Activated CD4-positive, alpha-beta memory T cell treated with anti-CD3 and anti-CD28 coated beads, Interleukin-2, amount 10 ng/mL, durations not matched to agents 7 days and 5 days (primary cell): ENCODE results near the gene NFE2. TPM values are rescaled to one million over a fixed set of nuclear protein-coding genes. Genes with fewer than 3 reads are reported as not detected.
"Not testable (repeated sequence)": the region's sequence is repeated elsewhere in the genome, so short reads cannot be mapped to it uniquely, and the experiment has no call there.

Experiments
- CTCF ChIA-PET: fragments of 350-600 bp; sonication (Branson Sonifier 250); formaldehyde crosslinking; loops from one replicate; lab custom pipeline; 2021; ENCODE audit warnings: antibody characterized with exemption, inconsistent platforms; lab: Charles Lee
- POLR2A ChIA-PET: fragments of 350-600 bp; sonication (Branson Sonifier 250); formaldehyde crosslinking; loops from one replicate; lab custom pipeline; 2021; ENCODE audit warnings: antibody characterized with exemption; lab: Charles Lee
- DNase-seq: peaks from one replicate; pipeline ENCODE4 v3.0.0-alpha.2; 2020
- H3K27ac Mint-ChIP-seq: one replicate; pipeline ENCODE4 v1.8.0; 2021; ENCODE audit warnings: mild to moderate bottlenecking, mixed read lengths
- H3K27me3 Mint-ChIP-seq: one replicate; pipeline ENCODE4 v1.8.0; 2021; ENCODE audit warnings: mixed read lengths
- H3K36me3 Mint-ChIP-seq: one replicate; pipeline ENCODE4 v1.8.0; 2021; ENCODE audit warnings: low read depth, mixed read lengths
- H3K4me1 Mint-ChIP-seq: one replicate; pipeline ENCODE4 v1.8.0; 2021; ENCODE audit warnings: mixed read lengths
- H3K4me3 Mint-ChIP-seq: one replicate; pipeline ENCODE4 v1.8.0; 2021; ENCODE audit warnings: mild to moderate bottlenecking, mixed read lengths
- H3K9me3 Mint-ChIP-seq: one replicate; pipeline ENCODE4 v1.8.0; 2021; ENCODE audit warnings: mixed read lengths
- total RNA-seq, 2 experiments: library from RNA; stranded (reverse); gene quantifications; one replicate each; pipeline ENCODE4 v1.2.3, GENCODE V29; 2021

The NFE2 gene
- total RNA-seq, 2 experiments from 2014 or later = 0.20 TPM; not detected in 1

DNA sequence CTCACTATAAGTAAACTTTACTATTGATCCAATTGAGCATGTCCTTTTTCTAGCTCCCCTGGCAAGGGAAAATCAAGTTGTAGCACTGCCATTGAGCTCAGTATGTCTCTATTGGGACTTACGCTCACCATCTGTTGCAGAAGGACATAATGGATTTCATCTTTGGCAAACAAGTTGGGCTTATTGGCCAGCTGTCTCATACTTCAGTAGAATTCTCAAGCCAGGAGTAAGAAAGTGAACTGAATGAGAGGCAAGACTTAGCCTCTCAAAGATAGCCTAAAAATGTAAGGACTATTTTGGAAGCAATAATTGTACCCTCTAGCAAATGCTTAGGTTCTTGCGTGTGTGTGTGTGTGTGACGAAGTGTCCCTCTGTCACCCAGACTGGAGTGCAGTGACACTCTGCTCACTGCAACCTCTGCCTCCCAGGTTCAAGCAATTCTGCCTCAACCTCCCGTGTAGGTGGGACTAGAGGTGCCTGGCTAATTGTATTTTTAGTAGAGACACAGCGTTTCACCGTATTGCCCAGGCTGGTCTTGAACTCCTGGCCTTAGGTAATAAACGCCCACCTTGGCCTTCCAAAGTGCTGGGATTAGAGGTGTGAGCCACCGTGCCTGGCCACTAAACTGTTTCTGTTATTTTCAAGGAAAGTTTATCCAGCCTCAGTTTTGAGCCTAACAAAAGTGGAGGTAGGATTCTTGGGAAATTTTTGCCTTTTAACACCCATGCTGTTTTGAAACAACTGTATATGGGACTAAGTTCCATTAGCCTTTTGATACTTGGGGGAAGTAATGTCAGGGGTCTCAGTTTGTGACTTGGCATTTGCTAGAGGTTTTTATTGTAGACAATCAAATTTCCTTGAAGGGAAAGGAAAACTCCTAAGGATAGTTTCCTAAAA lies 13.3 kb downstream of the NFE2 start:
- CTCF ChIA-PET = interaction anchor here (0.9 to 4.4 kb wide), 6 partner anchors 37 to 92 kb away, joined by 3 to 34 read pairs (median 4); partner anchors contain the start of gene COPZ1
- no peak overlapping the region for H3K4me3 Mint-ChIP-seq
- DNase-seq = no peak
- peaks cover 48% of the 10 kb centered on the region for H3K4me1 Mint-ChIP-seq
- POLR2A ChIA-PET = interaction anchor here (0.8 to 7.5 kb wide), 21 partner anchors 8 to 210 kb away, joined by 3 to 60 read pairs (median 4); partner anchors contain the start of genes CBX5, COPZ1, HNRNPA1 and NCKAP1L
- no peaks in the 10 kb centered on the region for H3K27me3 Mint-ChIP-seq
- H3K9me3 Mint-ChIP-seq = no peaks in the 10 kb centered on the region
- no peak overlapping the region for H3K27ac Mint-ChIP-seq
- H3K36me3 Mint-ChIP-seq = peaks cover 8% of the 10 kb centered on the region

DNA sequence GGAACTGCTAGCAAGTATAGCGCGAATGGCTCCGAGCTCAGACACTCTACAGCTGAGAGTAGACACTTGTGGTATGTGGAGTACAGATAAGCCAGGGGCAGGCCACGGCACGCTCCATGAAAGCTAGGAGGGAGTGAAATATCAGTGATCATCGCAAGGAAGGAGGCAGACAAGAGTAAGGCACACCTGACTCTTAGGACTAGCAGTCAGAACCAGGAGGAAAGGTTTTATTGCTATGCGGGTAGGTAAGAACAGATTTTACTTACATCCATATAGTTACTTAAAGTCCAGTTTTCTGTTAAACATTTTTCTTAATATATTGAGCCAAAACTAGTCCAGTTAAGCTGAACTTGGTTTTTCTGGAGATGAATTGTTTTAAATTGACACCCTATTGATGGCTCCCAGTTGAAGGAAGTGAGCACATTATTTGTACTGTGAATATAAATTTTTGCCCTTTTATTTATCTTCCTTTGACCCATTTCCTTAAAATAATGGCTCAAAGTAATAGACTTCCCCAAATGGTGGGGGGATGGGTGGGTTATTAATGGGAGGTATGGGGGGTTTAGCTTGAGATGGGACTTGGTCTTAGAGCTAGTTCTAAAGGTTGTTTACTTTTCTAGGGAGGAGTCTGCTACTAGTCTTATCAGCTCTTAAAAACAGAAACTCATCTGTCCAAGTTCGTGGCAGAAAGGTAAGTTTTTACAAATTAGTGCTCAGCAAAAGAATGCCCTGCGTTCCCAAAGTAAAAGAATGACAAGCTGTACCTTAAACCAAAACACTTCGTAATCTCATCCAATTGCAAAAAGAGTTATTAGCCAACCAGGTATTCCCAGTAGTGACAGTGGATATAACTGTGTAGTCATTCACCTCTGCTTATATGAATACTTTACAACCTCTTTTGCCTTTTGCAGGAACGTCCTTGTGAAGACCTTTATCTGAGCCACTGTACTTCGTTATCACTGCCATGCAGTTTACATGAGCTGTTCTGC lies 14.5 kb downstream of the NFE2 start:
- H3K27me3 Mint-ChIP-seq = no peaks in the 10 kb centered on the region
- peaks cover 8% of the 10 kb centered on the region for H3K36me3 Mint-ChIP-seq
- ChIA-PET CTCF (interaction anchor here (0.9 to 4.4 kb wide), 8 partner anchors 20 to 93 kb away, joined by 3 to 34 read pairs (median 4); partner anchors contain the start of gene COPZ1), POLR2A (interaction anchor here (0.9 to 5.1 kb wide), 21 partner anchors 8 to 212 kb away, joined by 3 to 37 read pairs (median 4); partner anchors contain the start of genes COPZ1 and NCKAP1L)
- H3K4me1 Mint-ChIP-seq = peaks cover 56% of the 10 kb centered on the region
- no peaks in the 10 kb centered on the region for H3K9me3 Mint-ChIP-seq
- no peak overlapping the region for H3K27ac Mint-ChIP-seq
- DNase-seq = no peak
- H3K4me3 Mint-ChIP-seq = no peak overlapping the region

DNA sequence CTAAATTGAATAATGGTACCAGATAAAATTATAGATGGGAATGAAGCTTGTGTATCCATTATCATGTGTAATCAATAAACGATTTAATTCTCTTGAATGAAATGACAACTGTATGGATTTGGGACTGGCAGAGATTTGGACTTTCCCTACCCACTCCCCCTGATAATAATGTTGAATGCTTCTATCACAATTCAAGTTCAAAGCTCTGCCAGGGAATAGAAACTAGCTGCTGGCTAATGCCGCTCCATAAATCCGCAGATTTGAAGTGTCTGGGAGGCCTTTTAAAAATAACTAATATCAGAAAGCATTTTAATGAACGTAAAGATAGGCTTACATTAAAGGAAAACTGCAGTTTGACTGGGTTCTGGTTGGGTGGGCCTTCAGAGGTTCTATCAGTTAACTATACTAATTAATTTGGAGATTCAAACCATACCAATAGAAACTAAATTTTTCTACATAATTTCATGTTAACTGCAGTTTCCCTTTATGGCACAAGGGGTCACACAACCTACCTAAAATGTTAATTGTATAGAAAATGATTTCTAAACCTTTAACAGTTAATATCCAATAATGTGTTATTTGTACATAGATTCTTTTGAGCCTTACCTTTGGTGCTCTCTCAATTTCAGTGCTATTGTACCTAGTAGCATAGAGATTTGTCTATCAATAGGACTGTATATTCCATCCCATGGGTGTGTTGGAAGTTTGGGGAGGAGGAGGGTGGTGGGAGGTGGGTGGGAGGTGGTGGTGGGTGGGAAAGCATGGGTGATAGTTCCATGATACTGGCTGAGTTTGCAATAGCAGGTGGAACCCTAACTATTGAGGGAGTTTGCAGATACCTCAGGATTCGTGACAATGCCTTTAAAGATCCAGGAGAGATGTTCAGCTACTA lies 15.4 kb downstream of the NFE2 start:
- peak overlapping the region; percentile 3 for H3K27ac Mint-ChIP-seq

DNA sequence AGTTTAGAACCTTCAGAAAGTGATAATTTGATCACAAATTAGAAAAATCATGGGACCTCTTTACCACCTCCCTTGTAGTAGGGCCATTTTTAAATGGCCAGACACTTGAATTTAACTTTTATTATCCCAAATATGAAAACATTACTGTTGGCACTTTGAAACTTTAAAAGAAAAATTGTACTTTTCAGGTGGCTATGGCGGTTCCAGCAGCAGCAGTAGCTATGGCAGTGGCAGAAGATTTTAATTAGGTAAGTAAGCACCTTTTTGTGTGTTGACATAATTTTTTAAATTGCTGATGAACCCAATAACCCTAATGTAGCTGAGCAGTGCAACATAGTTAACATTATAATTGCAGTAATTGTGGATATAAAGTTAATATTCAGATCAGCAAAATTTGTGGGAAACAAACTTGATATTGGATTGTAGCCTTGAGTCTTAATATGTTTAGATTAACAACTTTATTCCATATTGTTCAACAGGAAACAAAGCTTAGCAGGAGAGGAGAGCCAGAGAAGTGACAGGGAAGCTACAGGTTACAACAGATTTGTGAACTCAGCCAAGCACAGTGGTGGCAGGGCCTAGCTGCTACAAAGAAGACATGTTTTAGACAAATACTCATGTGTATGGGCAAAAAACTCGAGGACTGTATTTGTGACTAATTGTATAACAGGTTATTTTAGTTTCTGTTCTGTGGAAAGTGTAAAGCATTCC lies 16.6 kb downstream of the NFE2 start:
- H3K4me3 Mint-ChIP-seq, H3K27me3 Mint-ChIP-seq, H3K9me3 Mint-ChIP-seq, DNase-seq, H3K36me3 Mint-ChIP-seq: not testable (repeated sequence)
- peak overlapping the region; percentile 19 for H3K27ac Mint-ChIP-seq
- POLR2A ChIA-PET = interaction anchor here (0.7 to 5.1 kb wide), 14 partner anchors 9 to 86 kb away, joined by 3 to 37 read pairs (median 4); partner anchors contain the start of gene COPZ1
- CTCF ChIA-PET = interaction anchor here (0.9 to 4.4 kb wide), 7 partner anchors 8 to 85 kb away, joined by 3 to 34 read pairs (median 4); partner anchors contain the start of gene COPZ1
- peaks cover 56% of the 10 kb centered on the region for H3K4me1 Mint-ChIP-seq

More for the DNA sequence above, 15.4 kb downstream of the NFE2 start:
- Mint-ChIP-seq H3K4me1 (peaks cover 56% of the 10 kb centered on the region), H3K27me3 (no peaks in the 10 kb centered on the region), H3K36me3 (peaks cover 8% of the 10 kb centered on the region), H3K9me3 (no peaks in the 10 kb centered on the region), H3K4me3 (no peak overlapping the region)
- POLR2A ChIA-PET = interaction anchor here (1.3 to 5.1 kb wide), 15 partner anchors 8 to 94 kb away, joined by 3 to 37 read pairs (median 11); partner anchors contain the start of gene COPZ1
- no peak for DNase-seq
- CTCF ChIA-PET = interaction anchor here (1.2 to 4.4 kb wide), 4 partner anchors 21 to 94 kb away, joined by 4 to 34 read pairs (median 6); partner anchors contain the start of gene COPZ1

DNA sequence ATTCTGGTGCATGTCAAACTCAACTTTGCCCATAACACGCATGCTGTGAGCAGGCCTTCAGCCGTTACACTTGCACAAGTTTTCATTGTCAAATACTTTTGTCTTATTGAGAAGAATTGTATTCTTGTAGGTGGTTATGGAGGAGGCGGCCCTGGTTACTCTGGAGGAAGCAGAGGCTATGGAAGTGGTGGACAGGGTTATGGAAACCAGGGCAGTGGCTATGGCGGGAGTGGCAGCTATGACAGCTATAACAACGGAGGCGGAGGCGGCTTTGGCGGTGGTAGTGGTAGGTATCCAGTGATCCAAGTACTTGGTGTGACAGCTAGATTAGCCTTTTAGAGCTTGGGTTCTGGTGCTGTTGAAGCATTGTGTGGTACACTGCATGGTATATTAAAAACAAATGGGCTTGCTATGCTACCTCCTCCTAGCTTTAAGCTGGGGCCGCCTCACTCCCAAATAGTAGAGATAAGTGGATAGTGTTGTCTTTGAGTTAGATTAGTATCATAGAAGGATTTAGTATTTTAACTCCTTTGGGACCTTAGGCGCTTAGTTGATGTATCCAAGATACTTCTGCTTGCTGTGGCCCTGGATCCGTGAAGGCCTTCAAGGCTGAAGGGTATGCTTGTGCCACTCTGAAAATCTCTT lies 17.7 kb downstream of the NFE2 start:
- H3K4me3 Mint-ChIP-seq = no peak overlapping the region
- H3K4me1 Mint-ChIP-seq = peaks cover 62% of the 10 kb centered on the region
- no peaks in the 10 kb centered on the region for H3K27me3 Mint-ChIP-seq
- peak; percentile 39 for DNase-seq
- ChIA-PET CTCF (interaction anchor here (0.8 to 4.4 kb wide), 7 partner anchors 9 to 76 kb away, joined by 3 to 34 read pairs (median 4); partner anchors contain the start of gene COPZ1), POLR2A (interaction anchor here (0.8 to 5.1 kb wide), 9 partner anchors 9 to 76 kb away, joined by 3 to 37 read pairs (median 10); partner anchors contain the start of gene COPZ1)
- H3K9me3 Mint-ChIP-seq = no peaks in the 10 kb centered on the region
- peak overlapping the region; percentile 66 for H3K27ac Mint-ChIP-seq
- peaks cover 5% of the 10 kb centered on the region for H3K36me3 Mint-ChIP-seq

DNA sequence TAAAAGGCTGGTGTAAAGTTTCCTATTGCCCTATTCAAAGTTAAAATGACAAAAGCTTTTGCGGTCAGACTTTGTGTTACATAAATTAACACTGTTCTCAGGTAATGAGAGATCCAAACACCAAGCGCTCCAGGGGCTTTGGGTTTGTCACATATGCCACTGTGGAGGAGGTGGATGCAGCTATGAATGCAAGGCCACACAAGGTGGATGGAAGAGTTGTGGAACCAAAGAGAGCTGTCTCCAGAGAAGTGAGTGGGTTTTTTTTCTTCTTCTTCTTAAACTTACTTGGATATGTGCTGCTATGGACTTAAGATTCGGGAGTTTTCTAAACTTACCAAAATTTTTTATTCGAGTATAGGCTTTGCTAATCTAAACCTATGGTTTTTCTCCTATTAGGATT lies 19.1 kb downstream of the NFE2 start:
- not testable (repeated sequence) for H3K9me3 Mint-ChIP-seq, H3K36me3 Mint-ChIP-seq, H3K27ac Mint-ChIP-seq, H3K27me3 Mint-ChIP-seq, H3K4me3 Mint-ChIP-seq, DNase-seq
- ChIA-PET CTCF (interaction anchor here (1.0 to 2.9 kb wide), 6 partner anchors 12 to 117 kb away, joined by 4 to 19 read pairs (median 13); partner anchors contain the start of gene COPZ1), POLR2A (interaction anchor here (0.7 to 5.6 kb wide), 17 partner anchors 10 to 216 kb away, joined by 3 to 63 read pairs (median 9); partner anchors contain the start of genes COPZ1, ITGA5, NCKAP1L and NFE2)
- H3K4me1 Mint-ChIP-seq = peaks cover 65% of the 10 kb centered on the region

DNA sequence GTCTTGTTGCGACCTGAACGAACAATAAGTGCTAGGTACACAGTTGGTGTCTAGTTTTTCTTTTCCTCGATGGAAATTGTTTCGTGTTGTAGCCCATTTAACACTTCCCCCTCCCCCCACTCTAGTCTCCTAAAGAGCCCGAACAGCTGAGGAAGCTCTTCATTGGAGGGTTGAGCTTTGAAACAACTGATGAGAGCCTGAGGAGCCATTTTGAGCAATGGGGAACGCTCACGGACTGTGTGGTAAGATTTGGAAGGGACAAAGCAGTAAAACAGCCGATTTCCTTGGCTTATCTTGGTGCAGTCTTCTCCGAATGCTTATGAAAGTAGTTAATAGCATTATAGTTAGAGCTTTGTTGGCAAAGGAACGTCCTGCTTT lies 19.6 kb downstream of the NFE2 start:
- not testable (repeated sequence) for DNase-seq, H3K27me3 Mint-ChIP-seq, H3K4me3 Mint-ChIP-seq, H3K9me3 Mint-ChIP-seq, H3K27ac Mint-ChIP-seq, H3K36me3 Mint-ChIP-seq
- ChIA-PET POLR2A (interaction anchor here (0.7 to 5.6 kb wide), 19 partner anchors 9 to 780 kb away, joined by 3 to 63 read pairs (median 6); partner anchors contain the start of genes COPZ1, ITGA5, NCKAP1L and NFE2), CTCF (interaction anchor here (1.0 to 2.9 kb wide), 6 partner anchors 12 to 118 kb away, joined by 4 to 19 read pairs (median 13); partner anchors contain the start of gene COPZ1)
- H3K4me1 Mint-ChIP-seq = peaks cover 65% of the 10 kb centered on the region

DNA sequence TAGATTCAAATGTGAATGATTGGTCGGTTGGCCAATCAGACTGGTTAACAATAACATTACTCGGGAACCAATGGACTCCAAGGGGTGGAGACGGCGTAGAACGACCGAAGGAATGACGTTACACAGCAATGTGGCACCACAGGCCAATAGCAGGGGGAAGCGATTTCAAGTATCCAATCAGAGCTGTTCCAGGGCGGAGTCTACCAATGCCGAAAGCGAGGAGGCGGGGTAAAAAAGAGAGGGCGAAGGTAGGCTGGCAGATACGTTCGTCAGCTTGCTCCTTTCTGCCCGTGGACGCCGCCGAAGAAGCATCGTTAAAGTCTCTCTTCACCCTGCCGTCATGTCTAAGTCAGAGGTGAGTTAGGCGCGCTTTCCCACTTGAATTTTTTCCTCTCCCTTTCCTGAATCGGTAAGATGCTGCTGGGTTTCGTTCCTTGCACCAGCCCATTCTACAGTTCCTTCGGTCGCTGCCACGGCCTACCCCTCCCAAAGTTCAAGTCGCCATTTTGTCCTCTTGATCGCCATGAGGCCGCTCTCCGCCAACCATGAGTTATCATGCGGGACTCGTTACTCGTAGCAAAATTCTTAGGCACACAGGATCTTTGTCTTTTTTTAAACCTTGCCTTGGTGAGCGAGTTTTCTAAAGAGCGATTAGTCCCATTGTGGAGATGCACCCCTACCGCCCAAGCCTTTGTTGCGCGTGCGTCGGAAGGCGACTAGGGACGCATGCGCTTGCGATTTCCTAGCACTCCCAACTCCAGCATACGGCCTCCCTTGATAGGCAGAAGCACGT lies 20.2 kb downstream of the NFE2 start, which contains the start of gene HNRNPA1:
Gene HNRNPA1 (plus strand): TSS at position 259 of the 793 bp plus-strand sequence. CDS start 82 bp downstream, at position 341.
- no peaks in the 10 kb centered on the region for H3K9me3 Mint-ChIP-seq
- peaks cover 5% of the 10 kb centered on the region for H3K36me3 Mint-ChIP-seq
- no peak within 1 kb of the TSS for H3K27ac Mint-ChIP-seq
- ChIA-PET CTCF (interaction anchor here (0.6 to 2.9 kb wide), 9 partner anchors 13 to 119 kb away, joined by 3 to 19 read pairs (median 13); partner anchors contain the start of gene COPZ1), POLR2A (interaction anchor here (0.6 to 5.6 kb wide), 41 partner anchors 9 to 936 kb away, joined by 3 to 63 read pairs (median 5); partner anchors contain the start of genes COPZ1, HOXC9, ITGA5 and NCKAP1L)
- peak; percentile 97 for DNase-seq
- H3K27me3 Mint-ChIP-seq = no peaks in the 10 kb centered on the region
- H3K4me3 Mint-ChIP-seq = no peak within 1 kb of the TSS
- peaks cover 64% of the 10 kb centered on the region for H3K4me1 Mint-ChIP-seq
